ENCODE results near the gene PHF21B. TPM values are rescaled to one million over a fixed set of nuclear protein-coding genes. Genes with fewer than 3 reads are reported as not detected.
A peak's percentile ranks its signal among the peaks of the same experiment; 100 is the strongest.

Gene PHF21B
- total RNA-seq, 1 donor from 2014 or later = not detected

GRCh38 chr22:44891791-44892190 is 118.0 kb downstream of the PHF21B start:
- no peak for ATAC-seq

GRCh38 chr22:44891293-44891747 is 118.5 kb downstream of the PHF21B start:
- ATAC-seq = no peak

- ATAC-seq = no peak
These were observed 119.2 kb downstream of the PHF21B start for GRCh38 chr22:44890416-44891292.

- ATAC-seq = no peak
These were observed 120.4 kb downstream of the PHF21B start for GRCh38 chr22:44889255-44889878.

GRCh38 chr22:44888491-44889254 is 121.1 kb downstream of the PHF21B start:
- ATAC-seq = no peak

GRCh38 chr22:44887941-44888366 is 121.9 kb downstream of the PHF21B start:
- no peak for ATAC-seq

GRCh38 chr22:44885806-44886360 is 123.9 kb downstream of the PHF21B start:
- ATAC-seq = no peak

- no peak for ATAC-seq
These were observed 124.6 kb downstream of the PHF21B start for GRCh38 chr22:44884968-44885805.

GRCh38 chr22:44884562-44884961 is 125.2 kb downstream of the PHF21B start:
- no peak for ATAC-seq

GRCh38 chr22:44883011-44883421 is 126.8 kb downstream of the PHF21B start:
- no peak for ATAC-seq

- ATAC-seq = no peak
These were observed 127.4 kb downstream of the PHF21B start for GRCh38 chr22:44882226-44882905.

- no peak for ATAC-seq
These were observed 128.2 kb downstream of the PHF21B start for GRCh38 chr22:44881624-44882023.

- no peak for ATAC-seq
These were observed 129.1 kb downstream of the PHF21B start for GRCh38 chr22:44880610-44881290.

- ATAC-seq = no peak
These were observed 130.5 kb downstream of the PHF21B start for GRCh38 chr22:44879301-44879680.

GRCh38 chr22:44878483-44879300 is 131.1 kb downstream of the PHF21B start:
- ATAC-seq = no peak

- no peak for ATAC-seq
These were observed 132.9 kb downstream of the PHF21B start for GRCh38 chr22:44876921-44877320.

- no peak for ATAC-seq
These were observed 138.0 kb downstream of the PHF21B start for GRCh38 chr22:44871782-44872181.

- peak; percentile 90 for ATAC-seq
These were observed 139.8 kb downstream of the PHF21B start for GRCh38 chr22:44870021-44870420.

GRCh38 chr22:44869196-44869595 is 140.6 kb downstream of the PHF21B start:
- no peak for ATAC-seq

Measured in esophagus mucosa (tissue), 1 donor.